WTC11 (cell line): ENCODE results near the gene POC1A. TPM values are rescaled to one million over a fixed set of nuclear protein-coding genes. Genes with fewer than 3 reads are reported as not detected.

Experiments
- ATAC-seq: fragments of 200-7000 bp; cut with Tn5 transposase; 2 replicates; pipeline ENCODE4 v1.10.0; 2021; ENCODE audit warnings: mild to moderate bottlenecking, moderate library complexity
- CTCF ChIA-PET: fragments of 300-600 bp; sonication (Branson Sonifier 250); formaldehyde crosslinking; loops from one replicate; lab custom pipeline; 2021; ENCODE audit warnings: antibody characterized with exemption; lab: Charles Lee
- POLR2A ChIA-PET: fragments of 350-600 bp; sonication (Branson Sonifier 250); formaldehyde crosslinking; loops from one replicate; lab custom pipeline; 2021; ENCODE audit warnings: antibody characterized with exemption; lab: Charles Lee
- DNase-seq: peaks from one replicate; pipeline ENCODE4 v3.0.0; 2021; ENCODE audit warnings: low spot score
- H3K27ac Mint-ChIP-seq: 2 replicates; pipeline ENCODE4 v1.8.0; 2021; ENCODE audit warnings: mixed read lengths
- H3K27me3 Mint-ChIP-seq: 2 replicates; pipeline ENCODE4 v1.8.0; 2021; ENCODE audit warnings: low read depth, mild to moderate bottlenecking, moderate library complexity, mixed read lengths
- H3K36me3 Mint-ChIP-seq: 2 replicates; pipeline ENCODE4 v1.8.0; 2021; ENCODE audit warnings: mixed read lengths
- H3K4me1 Mint-ChIP-seq: 2 replicates; pipeline ENCODE4 v1.8.0; 2022; ENCODE audit warnings: mixed read lengths
- H3K4me3 Mint-ChIP-seq: 2 replicates; pipeline ENCODE4 v1.8.0; 2021; ENCODE audit warnings: mild to moderate bottlenecking, moderate library complexity, mixed read lengths
- H3K9me3 Mint-ChIP-seq: 2 replicates; pipeline ENCODE4 v1.8.0; 2021; ENCODE audit warnings: mixed read lengths
- CBFB ChIP-seq: sonication (generic); formaldehyde crosslinking; IDR thresholded peaks from 2 replicates; pipeline ENCODE4 v1.8.1; 2022; ENCODE audit warnings: mild to moderate bottlenecking, low read depth, missing genetic modification reagents
- CREM ChIP-seq: sonication (generic); formaldehyde crosslinking; IDR thresholded peaks from 2 replicates; pipeline ENCODE4 v1.8.1; 2022; ENCODE audit warnings: mild to moderate bottlenecking, missing genetic modification reagents, moderate library complexity
- ESRRA ChIP-seq: sonication (generic); formaldehyde crosslinking; IDR thresholded peaks from 2 replicates; pipeline ENCODE4 v1.8.1; 2022; ENCODE audit warnings: mild to moderate bottlenecking, missing genetic modification reagents, borderline replicate concordance
- GABPB1 ChIP-seq: sonication (generic); formaldehyde crosslinking; IDR thresholded peaks from 2 replicates; pipeline ENCODE4 v1.8.1; 2023; ENCODE audit warnings: mild to moderate bottlenecking, missing genetic modification reagents
- NR3C1 ChIP-seq: sonication (generic); formaldehyde crosslinking; conservative IDR thresholded peaks from 2 replicates; pipeline ENCODE4 v1.8.1; 2023; ENCODE audit warnings: low read depth, mild to moderate bottlenecking, missing genetic modification reagents
- SOX15 ChIP-seq: fragments of 250-450 bp; sonication (Bioruptor Pico); IDR thresholded peaks from 2 replicates; pipeline ENCODE4 v1.9.0; 2021; ENCODE audit warnings: mild to moderate bottlenecking
- SP1 ChIP-seq: sonication (generic); formaldehyde crosslinking; conservative IDR thresholded peaks from 2 replicates; pipeline ENCODE4 v1.8.1; 2022; ENCODE audit warnings: missing genetic modification reagents
- TP53 ChIP-seq: sonication (generic); formaldehyde crosslinking; IDR thresholded peaks from 2 replicates; pipeline ENCODE4 v1.8.1; 2023; ENCODE audit warnings: mild to moderate bottlenecking, missing genetic modification reagents
- total RNA-seq: library from RNA; stranded (reverse); gene quantifications from 3 replicates; pipeline ENCODE4 v1.2.3, GENCODE V29; 2021
- TF ChIP-seq, protein P1 (sequence below): sonication (generic); formaldehyde crosslinking; IDR thresholded peaks from 2 replicates; pipeline ENCODE4 v1.8.0; 2022; ENCODE audit warnings: mild to moderate bottlenecking, missing genetic modification reagents
- TF ChIP-seq, protein P2 (sequence below): fragments of 250-450 bp; sonication (Bioruptor Pico); IDR thresholded peaks from 2 replicates; pipeline ENCODE4 v1.9.0; 2021; ENCODE audit warnings: mild to moderate bottlenecking, borderline replicate concordance
- TF ChIP-seq, protein P3 (sequence below): sonication (generic); formaldehyde crosslinking; IDR thresholded peaks from 2 replicates; pipeline ENCODE4 v1.8.1; 2022; ENCODE audit warnings: low read depth, missing genetic modification reagents, borderline replicate concordance
- TF ChIP-seq, protein P4 (sequence below): fragments of 250-450 bp; sonication (Bioruptor Pico); IDR thresholded peaks from 2 replicates; pipeline ENCODE4 v2.1.2; 2022; ENCODE audit warnings: mild to moderate bottlenecking, moderate library complexity
- TF ChIP-seq, protein P5 (sequence below): sonication (generic); formaldehyde crosslinking; IDR thresholded peaks from 2 replicates; pipeline ENCODE4 v1.8.1; 2023; ENCODE audit warnings: mild to moderate bottlenecking, missing genetic modification reagents
- TF ChIP-seq, protein P6 (sequence below): sonication (generic); formaldehyde crosslinking; IDR thresholded peaks from 2 replicates; pipeline ENCODE4 v1.8.1; 2023; ENCODE audit warnings: mild to moderate bottlenecking, missing genetic modification reagents, borderline replicate concordance
- TF ChIP-seq, protein P7 (sequence below): sonication (generic); formaldehyde crosslinking; IDR thresholded peaks from 2 replicates; pipeline ENCODE4 v1.8.1; 2023; ENCODE audit warnings: mild to moderate bottlenecking, missing genetic modification reagents, moderate library complexity
- TF ChIP-seq, protein P8 (sequence below): sonication (generic); formaldehyde crosslinking; IDR thresholded peaks from 2 replicates; pipeline ENCODE4 v1.8.0; 2023; ENCODE audit warnings: missing genetic modification reagents, mild to moderate bottlenecking, borderline replicate concordance
- TF ChIP-seq, protein P9 (sequence below): sonication (generic); formaldehyde crosslinking; IDR thresholded peaks from 2 replicates; pipeline ENCODE4 v1.8.0; 2022; ENCODE audit warnings: mild to moderate bottlenecking, missing genetic modification reagents

The POC1A gene
- total RNA-seq, 1 experiment from 2014 or later: 31.3 TPM

DNA sequence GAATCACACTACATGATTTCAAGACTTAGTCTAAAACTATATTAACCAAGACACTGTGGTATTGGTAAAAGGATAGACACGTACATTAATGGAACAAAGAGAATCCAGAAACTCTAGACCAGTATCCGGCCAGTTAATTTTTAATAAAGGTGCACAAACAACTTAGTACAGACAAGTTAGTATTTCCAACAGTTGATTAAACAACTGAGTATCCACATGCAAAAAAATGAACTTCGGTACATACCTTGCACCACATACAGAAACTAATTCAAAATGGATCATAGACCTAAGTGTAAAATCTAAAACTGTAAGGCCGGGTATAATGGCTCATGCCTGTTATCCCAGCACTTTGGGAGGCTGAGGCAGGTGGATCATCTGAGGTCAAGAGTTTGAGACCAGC is 51.3 kb downstream of the POC1A start (continued):
- TF ChIP-seq NR3C1 (CRISPR knock-in tag) (no peak), SP1 (no peak), GABPB1 (CRISPR knock-in tag) (no peak)
- TF ChIP-seq, protein P1, sequence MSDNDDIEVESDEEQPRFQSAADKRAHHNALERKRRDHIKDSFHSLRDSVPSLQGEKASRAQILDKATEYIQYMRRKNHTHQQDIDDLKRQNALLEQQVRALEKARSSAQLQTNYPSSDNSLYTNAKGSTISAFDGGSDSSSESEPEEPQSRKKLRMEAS (CRISPR knock-in tag): no peak

DNA sequence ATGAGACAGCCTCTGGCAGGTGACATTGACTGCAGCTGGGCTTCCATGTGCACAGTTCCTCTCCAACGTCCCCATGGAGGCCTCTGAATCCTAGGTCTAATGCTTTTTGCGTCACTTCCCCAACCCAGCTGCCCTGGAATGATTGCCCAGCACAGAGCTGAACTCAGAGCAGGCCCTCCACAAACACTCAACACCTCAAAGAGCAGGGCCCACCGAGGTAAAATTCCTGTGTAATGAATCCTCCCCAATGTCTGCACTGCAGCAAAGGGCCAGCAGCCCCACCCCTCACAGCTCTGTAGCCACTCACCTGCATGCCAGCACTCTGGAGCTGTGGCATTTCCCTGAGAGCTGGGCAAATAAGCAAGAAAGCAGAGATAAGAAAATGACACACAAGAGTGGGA is 55.2 kb downstream of the POC1A start:
- H3K4me3 Mint-ChIP-seq: no peak overlapping the region
- CTCF ChIA-PET: interaction anchor here (1.5 kb wide), 2 partner anchors 10 to 95 kb away, joined by 3 read pairs; no protein-coding TSS in a partner anchor
- TF ChIP-seq CREM (CRISPR knock-in tag) (no peak), SOX15 (no peak), CBFB (CRISPR knock-in tag) (no peak), ESRRA (no peak), TP53 (no peak)
- TF ChIP-seq, protein P2, sequence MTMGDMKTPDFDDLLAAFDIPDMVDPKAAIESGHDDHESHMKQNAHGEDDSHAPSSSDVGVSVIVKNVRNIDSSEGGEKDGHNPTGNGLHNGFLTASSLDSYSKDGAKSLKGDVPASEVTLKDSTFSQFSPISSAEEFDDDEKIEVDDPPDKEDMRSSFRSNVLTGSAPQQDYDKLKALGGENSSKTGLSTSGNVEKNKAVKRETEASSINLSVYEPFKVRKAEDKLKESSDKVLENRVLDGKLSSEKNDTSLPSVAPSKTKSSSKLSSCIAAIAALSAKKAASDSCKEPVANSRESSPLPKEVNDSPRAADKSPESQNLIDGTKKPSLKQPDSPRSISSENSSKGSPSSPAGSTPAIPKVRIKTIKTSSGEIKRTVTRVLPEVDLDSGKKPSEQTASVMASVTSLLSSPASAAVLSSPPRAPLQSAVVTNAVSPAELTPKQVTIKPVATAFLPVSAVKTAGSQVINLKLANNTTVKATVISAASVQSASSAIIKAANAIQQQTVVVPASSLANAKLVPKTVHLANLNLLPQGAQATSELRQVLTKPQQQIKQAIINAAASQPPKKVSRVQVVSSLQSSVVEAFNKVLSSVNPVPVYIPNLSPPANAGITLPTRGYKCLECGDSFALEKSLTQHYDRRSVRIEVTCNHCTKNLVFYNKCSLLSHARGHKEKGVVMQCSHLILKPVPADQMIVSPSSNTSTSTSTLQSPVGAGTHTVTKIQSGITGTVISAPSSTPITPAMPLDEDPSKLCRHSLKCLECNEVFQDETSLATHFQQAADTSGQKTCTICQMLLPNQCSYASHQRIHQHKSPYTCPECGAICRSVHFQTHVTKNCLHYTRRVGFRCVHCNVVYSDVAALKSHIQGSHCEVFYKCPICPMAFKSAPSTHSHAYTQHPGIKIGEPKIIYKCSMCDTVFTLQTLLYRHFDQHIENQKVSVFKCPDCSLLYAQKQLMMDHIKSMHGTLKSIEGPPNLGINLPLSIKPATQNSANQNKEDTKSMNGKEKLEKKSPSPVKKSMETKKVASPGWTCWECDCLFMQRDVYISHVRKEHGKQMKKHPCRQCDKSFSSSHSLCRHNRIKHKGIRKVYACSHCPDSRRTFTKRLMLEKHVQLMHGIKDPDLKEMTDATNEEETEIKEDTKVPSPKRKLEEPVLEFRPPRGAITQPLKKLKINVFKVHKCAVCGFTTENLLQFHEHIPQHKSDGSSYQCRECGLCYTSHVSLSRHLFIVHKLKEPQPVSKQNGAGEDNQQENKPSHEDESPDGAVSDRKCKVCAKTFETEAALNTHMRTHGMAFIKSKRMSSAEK (CRISPR knock-in tag): no peak
- TF ChIP-seq, protein P3, sequence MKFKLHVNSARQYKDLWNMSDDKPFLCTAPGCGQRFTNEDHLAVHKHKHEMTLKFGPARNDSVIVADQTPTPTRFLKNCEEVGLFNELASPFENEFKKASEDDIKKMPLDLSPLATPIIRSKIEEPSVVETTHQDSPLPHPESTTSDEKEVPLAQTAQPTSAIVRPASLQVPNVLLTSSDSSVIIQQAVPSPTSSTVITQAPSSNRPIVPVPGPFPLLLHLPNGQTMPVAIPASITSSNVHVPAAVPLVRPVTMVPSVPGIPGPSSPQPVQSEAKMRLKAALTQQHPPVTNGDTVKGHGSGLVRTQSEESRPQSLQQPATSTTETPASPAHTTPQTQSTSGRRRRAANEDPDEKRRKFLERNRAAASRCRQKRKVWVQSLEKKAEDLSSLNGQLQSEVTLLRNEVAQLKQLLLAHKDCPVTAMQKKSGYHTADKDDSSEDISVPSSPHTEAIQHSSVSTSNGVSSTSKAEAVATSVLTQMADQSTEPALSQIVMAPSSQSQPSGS (CRISPR knock-in tag): no peak
- TF ChIP-seq, protein P4, sequence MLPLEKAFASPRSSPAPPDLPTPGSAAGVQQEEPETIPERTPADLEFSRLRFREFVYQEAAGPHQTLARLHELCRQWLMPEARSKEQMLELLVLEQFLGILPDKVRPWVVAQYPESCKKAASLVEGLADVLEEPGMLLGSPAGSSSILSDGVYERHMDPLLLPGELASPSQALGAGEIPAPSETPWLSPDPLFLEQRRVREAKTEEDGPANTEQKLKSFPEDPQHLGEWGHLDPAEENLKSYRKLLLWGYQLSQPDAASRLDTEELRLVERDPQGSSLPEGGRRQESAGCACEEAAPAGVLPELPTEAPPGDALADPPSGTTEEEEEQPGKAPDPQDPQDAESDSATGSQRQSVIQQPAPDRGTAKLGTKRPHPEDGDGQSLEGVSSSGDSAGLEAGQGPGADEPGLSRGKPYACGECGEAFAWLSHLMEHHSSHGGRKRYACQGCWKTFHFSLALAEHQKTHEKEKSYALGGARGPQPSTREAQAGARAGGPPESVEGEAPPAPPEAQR: no peak
- TF ChIP-seq, protein P5, sequence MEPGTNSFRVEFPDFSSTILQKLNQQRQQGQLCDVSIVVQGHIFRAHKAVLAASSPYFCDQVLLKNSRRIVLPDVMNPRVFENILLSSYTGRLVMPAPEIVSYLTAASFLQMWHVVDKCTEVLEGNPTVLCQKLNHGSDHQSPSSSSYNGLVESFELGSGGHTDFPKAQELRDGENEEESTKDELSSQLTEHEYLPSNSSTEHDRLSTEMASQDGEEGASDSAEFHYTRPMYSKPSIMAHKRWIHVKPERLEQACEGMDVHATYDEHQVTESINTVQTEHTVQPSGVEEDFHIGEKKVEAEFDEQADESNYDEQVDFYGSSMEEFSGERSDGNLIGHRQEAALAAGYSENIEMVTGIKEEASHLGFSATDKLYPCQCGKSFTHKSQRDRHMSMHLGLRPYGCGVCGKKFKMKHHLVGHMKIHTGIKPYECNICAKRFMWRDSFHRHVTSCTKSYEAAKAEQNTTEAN: no peak
- TF ChIP-seq, protein P6, sequence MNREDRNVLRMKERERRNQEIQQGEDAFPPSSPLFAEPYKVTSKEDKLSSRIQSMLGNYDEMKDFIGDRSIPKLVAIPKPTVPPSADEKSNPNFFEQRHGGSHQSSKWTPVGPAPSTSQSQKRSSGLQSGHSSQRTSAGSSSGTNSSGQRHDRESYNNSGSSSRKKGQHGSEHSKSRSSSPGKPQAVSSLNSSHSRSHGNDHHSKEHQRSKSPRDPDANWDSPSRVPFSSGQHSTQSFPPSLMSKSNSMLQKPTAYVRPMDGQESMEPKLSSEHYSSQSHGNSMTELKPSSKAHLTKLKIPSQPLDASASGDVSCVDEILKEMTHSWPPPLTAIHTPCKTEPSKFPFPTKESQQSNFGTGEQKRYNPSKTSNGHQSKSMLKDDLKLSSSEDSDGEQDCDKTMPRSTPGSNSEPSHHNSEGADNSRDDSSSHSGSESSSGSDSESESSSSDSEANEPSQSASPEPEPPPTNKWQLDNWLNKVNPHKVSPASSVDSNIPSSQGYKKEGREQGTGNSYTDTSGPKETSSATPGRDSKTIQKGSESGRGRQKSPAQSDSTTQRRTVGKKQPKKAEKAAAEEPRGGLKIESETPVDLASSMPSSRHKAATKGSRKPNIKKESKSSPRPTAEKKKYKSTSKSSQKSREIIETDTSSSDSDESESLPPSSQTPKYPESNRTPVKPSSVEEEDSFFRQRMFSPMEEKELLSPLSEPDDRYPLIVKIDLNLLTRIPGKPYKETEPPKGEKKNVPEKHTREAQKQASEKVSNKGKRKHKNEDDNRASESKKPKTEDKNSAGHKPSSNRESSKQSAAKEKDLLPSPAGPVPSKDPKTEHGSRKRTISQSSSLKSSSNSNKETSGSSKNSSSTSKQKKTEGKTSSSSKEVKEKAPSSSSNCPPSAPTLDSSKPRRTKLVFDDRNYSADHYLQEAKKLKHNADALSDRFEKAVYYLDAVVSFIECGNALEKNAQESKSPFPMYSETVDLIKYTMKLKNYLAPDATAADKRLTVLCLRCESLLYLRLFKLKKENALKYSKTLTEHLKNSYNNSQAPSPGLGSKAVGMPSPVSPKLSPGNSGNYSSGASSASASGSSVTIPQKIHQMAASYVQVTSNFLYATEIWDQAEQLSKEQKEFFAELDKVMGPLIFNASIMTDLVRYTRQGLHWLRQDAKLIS (CRISPR knock-in tag): no peak
- TF ChIP-seq, protein P7, sequence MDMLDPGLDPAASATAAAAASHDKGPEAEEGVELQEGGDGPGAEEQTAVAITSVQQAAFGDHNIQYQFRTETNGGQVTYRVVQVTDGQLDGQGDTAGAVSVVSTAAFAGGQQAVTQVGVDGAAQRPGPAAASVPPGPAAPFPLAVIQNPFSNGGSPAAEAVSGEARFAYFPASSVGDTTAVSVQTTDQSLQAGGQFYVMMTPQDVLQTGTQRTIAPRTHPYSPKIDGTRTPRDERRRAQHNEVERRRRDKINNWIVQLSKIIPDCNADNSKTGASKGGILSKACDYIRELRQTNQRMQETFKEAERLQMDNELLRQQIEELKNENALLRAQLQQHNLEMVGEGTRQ (CRISPR knock-in tag): no peak
- TF ChIP-seq, protein P8, sequence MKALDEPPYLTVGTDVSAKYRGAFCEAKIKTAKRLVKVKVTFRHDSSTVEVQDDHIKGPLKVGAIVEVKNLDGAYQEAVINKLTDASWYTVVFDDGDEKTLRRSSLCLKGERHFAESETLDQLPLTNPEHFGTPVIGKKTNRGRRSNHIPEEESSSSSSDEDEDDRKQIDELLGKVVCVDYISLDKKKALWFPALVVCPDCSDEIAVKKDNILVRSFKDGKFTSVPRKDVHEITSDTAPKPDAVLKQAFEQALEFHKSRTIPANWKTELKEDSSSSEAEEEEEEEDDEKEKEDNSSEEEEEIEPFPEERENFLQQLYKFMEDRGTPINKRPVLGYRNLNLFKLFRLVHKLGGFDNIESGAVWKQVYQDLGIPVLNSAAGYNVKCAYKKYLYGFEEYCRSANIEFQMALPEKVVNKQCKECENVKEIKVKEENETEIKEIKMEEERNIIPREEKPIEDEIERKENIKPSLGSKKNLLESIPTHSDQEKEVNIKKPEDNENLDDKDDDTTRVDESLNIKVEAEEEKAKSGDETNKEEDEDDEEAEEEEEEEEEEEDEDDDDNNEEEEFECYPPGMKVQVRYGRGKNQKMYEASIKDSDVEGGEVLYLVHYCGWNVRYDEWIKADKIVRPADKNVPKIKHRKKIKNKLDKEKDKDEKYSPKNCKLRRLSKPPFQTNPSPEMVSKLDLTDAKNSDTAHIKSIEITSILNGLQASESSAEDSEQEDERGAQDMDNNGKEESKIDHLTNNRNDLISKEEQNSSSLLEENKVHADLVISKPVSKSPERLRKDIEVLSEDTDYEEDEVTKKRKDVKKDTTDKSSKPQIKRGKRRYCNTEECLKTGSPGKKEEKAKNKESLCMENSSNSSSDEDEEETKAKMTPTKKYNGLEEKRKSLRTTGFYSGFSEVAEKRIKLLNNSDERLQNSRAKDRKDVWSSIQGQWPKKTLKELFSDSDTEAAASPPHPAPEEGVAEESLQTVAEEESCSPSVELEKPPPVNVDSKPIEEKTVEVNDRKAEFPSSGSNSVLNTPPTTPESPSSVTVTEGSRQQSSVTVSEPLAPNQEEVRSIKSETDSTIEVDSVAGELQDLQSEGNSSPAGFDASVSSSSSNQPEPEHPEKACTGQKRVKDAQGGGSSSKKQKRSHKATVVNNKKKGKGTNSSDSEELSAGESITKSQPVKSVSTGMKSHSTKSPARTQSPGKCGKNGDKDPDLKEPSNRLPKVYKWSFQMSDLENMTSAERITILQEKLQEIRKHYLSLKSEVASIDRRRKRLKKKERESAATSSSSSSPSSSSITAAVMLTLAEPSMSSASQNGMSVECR: no peak
- TF ChIP-seq, protein P9, sequence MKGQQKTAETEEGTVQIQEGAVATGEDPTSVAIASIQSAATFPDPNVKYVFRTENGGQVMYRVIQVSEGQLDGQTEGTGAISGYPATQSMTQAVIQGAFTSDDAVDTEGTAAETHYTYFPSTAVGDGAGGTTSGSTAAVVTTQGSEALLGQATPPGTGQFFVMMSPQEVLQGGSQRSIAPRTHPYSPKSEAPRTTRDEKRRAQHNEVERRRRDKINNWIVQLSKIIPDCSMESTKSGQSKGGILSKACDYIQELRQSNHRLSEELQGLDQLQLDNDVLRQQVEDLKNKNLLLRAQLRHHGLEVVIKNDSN: no peak

More for the DNA sequence above, 55.2 kb downstream of the POC1A start:
- ATAC-seq (no peak), DNase-seq (no peak)
- Mint-ChIP-seq H3K27ac (no peak overlapping the region), H3K27me3 (no peaks in the 10 kb centered on the region), H3K9me3 (peaks cover 24% of the 10 kb centered on the region), H3K4me1 (no peaks in the 10 kb centered on the region), H3K36me3 (peaks cover 43% of the 10 kb centered on the region)
- POLR2A ChIA-PET: no interaction called here
